Measurements from ENCODE around the gene SPDYE6. TPM values are rescaled to one million over a fixed set of nuclear protein-coding genes. Genes with fewer than 3 reads are reported as not detected.
"Not testable (repeated sequence)": the region's sequence is repeated elsewhere in the genome, so short reads cannot be mapped to it uniquely, and the experiment has no call there.

SPDYE6 gene
- total RNA-seq, 1 experiment from 2014 or later = not detected

DNA sequence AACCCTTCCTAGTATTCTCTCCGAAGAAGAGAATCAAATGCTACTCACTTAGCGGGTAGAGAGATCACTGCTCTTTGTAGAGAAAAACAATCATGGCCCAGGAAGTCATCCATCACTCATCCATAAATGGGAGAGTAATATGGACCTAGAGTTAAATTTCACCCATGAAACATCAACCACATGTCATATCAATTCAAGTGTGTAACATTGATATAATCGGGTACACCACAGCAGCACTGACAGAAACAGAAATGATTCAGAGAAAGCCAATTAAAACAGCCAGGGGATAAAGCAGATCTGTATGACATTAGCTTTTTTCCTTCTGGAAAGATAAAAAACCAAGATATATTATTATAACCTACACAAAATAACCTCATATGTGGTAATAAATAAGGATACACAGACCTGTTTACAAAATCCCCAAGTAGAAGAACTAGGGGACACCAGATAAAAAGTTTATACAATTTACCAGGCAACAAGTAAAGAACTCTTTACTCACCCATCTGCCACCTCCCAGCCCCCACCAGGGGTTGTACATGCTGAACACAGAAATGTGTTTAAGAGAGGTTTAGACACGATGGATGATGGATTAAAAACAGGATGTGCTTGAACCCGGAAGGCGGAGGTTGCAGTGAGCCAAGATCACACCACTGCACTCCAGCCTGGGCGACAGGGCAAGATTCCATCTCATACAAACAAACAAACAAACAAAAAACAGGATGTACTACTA lies 25.6 kb upstream of the SPDYE6 start:
- not testable (repeated sequence) for DNase-seq (ENCODE audit: low read depth in 1 of 2, low spot score in 2 of 2); H3K9me3 ChIP-seq (replicated peaks); H3K27me3 ChIP-seq (replicated peaks); H3K4me1 ChIP-seq (replicated peaks); H3K4me3 ChIP-seq
- Histone ChIP-seq H3K27ac (peak overlapping the region; percentile 60), H3K36me3 (peaks cover 51% of the 10 kb centered on the region)

DNA sequence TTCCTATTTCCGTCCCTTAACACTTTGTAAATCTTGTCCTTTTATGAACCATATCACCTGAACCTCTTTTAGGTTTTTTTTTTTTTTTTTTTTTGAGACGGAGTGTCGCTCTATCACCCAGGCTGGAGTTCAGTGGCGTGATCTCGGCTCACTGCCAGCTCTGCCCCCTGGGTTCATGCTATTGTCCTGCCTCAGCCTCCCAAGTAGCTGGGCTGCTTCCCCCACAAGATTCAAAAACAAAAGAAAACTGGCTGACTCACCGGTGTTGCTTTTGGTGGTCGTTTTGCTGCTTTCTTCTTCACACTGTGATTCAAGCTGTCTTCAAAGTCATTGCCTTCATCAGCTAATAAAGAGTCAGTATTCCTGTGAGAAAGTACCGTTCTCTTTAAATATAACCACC lies 24.6 kb upstream of the SPDYE6 start:
- not testable (repeated sequence) for H3K4me1 ChIP-seq (replicated peaks); H3K4me3 ChIP-seq; H3K27me3 ChIP-seq (replicated peaks); H3K9me3 ChIP-seq (replicated peaks)
- peak; percentile 75 to 86 for DNase-seq (ENCODE audit: low read depth in 1 of 2, low spot score in 2 of 2)
- H3K36me3 ChIP-seq = peaks cover 42% of the 10 kb centered on the region
- H3K27ac ChIP-seq = peak overlapping the region; percentile 60

- Histone ChIP-seq H3K27me3 (replicated peaks) (no peaks in the 10 kb centered on the region), H3K9me3 (replicated peaks) (no peaks in the 10 kb centered on the region), H3K27ac (no peak overlapping the region), H3K4me3 (no peak overlapping the region), H3K4me1 (replicated peaks) (peaks cover 9% of the 10 kb centered on the region), H3K36me3 (peaks cover 18% of the 10 kb centered on the region)
- no peak for DNase-seq (ENCODE audit: low read depth in 1 of 2, low spot score in 2 of 2)
Measured at GRCh38 chr7:102376964-102377466, 20.8 kb upstream of the SPDYE6 start.

GRCh38 chr7:102372796-102373195 lies 16.6 kb upstream of the SPDYE6 start:
- DNase-seq (ENCODE audit: low read depth in 1 of 2, low spot score in 2 of 2); H3K9me3 ChIP-seq (replicated peaks); H3K36me3 ChIP-seq; H3K4me3 ChIP-seq; H3K27ac ChIP-seq; H3K27me3 ChIP-seq (replicated peaks); H3K4me1 ChIP-seq (replicated peaks): not testable (repeated sequence)

- not testable (repeated sequence) for H3K36me3 ChIP-seq; H3K4me1 ChIP-seq (replicated peaks); H3K27me3 ChIP-seq (replicated peaks); DNase-seq (ENCODE audit: low read depth in 1 of 2, low spot score in 2 of 2); H3K27ac ChIP-seq; H3K9me3 ChIP-seq (replicated peaks); H3K4me3 ChIP-seq
Measured at GRCh38 chr7:102370038-102370437, 13.8 kb upstream of the SPDYE6 start.

DNA sequence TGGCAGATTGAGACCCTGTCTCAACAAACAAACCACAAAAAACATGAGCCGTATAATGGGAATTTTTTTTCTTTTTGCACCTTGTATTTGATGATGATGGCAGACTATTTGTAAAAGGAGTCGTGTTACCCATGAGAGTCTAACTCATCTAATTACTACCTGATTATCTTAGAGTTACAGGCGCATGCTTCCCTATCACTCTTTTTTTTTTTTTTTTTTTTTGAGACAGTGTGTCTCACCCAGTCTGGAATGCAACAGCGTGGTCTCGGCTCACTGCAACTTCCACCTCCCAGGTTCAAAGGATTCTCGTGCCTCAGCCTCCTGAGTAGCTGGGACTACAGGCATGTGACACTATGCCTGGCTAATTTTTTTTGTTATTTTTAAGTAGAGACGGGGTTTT lies 9.1 kb upstream of the SPDYE6 start:
- H3K27me3 ChIP-seq (replicated peaks); H3K4me3 ChIP-seq; DNase-seq (ENCODE audit: low read depth in 1 of 2, low spot score in 2 of 2); H3K9me3 ChIP-seq (replicated peaks); H3K27ac ChIP-seq; H3K36me3 ChIP-seq; H3K4me1 ChIP-seq (replicated peaks): not testable (repeated sequence)

- H3K4me3 ChIP-seq = peak overlapping the region; percentile 47
- H3K27ac ChIP-seq; H3K4me1 ChIP-seq (replicated peaks); DNase-seq (ENCODE audit: low read depth in 1 of 2, low spot score in 2 of 2); H3K36me3 ChIP-seq; H3K9me3 ChIP-seq (replicated peaks); H3K27me3 ChIP-seq (replicated peaks): not testable (repeated sequence)
Measured at GRCh38 chr7:102364394-102364886, 8.2 kb upstream of the SPDYE6 start.

- DNase-seq (ENCODE audit: low read depth in 1 of 2, low spot score in 2 of 2) = peak; percentile 94 to 98
- not testable (repeated sequence) for H3K4me1 ChIP-seq (replicated peaks); H3K9me3 ChIP-seq (replicated peaks); H3K27me3 ChIP-seq (replicated peaks); H3K36me3 ChIP-seq
- Histone ChIP-seq H3K27ac (peak overlapping the region; percentile 43; the same call in 1 of the 2 replicates), H3K4me3 (peak overlapping the region; percentile 47)
Measured at GRCh38 chr7:102363549-102364393, 7.5 kb upstream of the SPDYE6 start.

- H3K4me1 ChIP-seq (replicated peaks); DNase-seq (ENCODE audit: low read depth in 1 of 2, low spot score in 2 of 2); H3K27ac ChIP-seq; H3K27me3 ChIP-seq (replicated peaks); H3K9me3 ChIP-seq (replicated peaks); H3K36me3 ChIP-seq; H3K4me3 ChIP-seq: not testable (repeated sequence)
Measured at GRCh38 chr7:102346983-102347382, 9.3 kb downstream of the SPDYE6 start.

- H3K4me3 ChIP-seq; DNase-seq (ENCODE audit: low read depth in 1 of 2, low spot score in 2 of 2); H3K9me3 ChIP-seq (replicated peaks); H3K36me3 ChIP-seq; H3K27ac ChIP-seq; H3K27me3 ChIP-seq (replicated peaks); H3K4me1 ChIP-seq (replicated peaks): not testable (repeated sequence)
Measured at GRCh38 chr7:102340599-102341368, 15.5 kb downstream of the SPDYE6 start.

DNA sequence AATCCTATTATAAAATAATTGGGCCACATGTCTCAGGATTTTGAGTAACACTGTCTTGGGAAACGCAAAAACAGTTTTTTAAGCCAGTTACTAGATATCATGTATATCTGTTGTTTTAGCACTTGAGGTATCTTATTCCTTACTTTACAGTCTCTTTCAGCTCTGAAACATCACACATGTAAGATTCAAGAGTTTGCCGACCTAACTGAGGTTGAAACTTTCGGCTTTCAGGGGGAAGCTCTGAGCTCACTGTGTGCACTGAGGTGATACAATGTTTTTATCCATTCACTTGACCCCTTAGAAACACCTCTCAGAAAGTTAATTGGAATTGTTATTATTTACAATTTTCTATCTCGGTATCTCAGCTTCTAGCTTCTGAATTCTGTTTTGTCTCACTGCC lies 18.8 kb downstream of the SPDYE6 start:
- not testable (repeated sequence) for H3K4me3 ChIP-seq; H3K4me1 ChIP-seq (replicated peaks); H3K27me3 ChIP-seq (replicated peaks); H3K36me3 ChIP-seq; H3K27ac ChIP-seq; DNase-seq (ENCODE audit: low read depth in 1 of 2, low spot score in 2 of 2); H3K9me3 ChIP-seq (replicated peaks)

- H3K36me3 ChIP-seq; DNase-seq (ENCODE audit: low read depth in 1 of 2, low spot score in 2 of 2); H3K9me3 ChIP-seq (replicated peaks); H3K4me3 ChIP-seq; H3K4me1 ChIP-seq (replicated peaks); H3K27me3 ChIP-seq (replicated peaks); H3K27ac ChIP-seq: not testable (repeated sequence)
Measured at GRCh38 chr7:102337002-102337401, 19.2 kb downstream of the SPDYE6 start.

GRCh38 chr7:102335574-102335973 lies 20.7 kb downstream of the SPDYE6 start:
- H3K36me3 ChIP-seq, H3K4me3 ChIP-seq: not testable (repeated sequence)

More at GRCh38 chr7:102335574-102335973, 20.7 kb downstream of the SPDYE6 start:
- not testable (repeated sequence) for H3K4me1 ChIP-seq (replicated peaks); DNase-seq (ENCODE audit: low read depth in 1 of 2, low spot score in 2 of 2); H3K9me3 ChIP-seq (replicated peaks); H3K27me3 ChIP-seq (replicated peaks); H3K27ac ChIP-seq

Measured in SJSA1 (cell line).